ENCODE results near the gene VANGL1. TPM values are rescaled to one million over a fixed set of nuclear protein-coding genes. Genes with fewer than 3 reads are reported as not detected.

VANGL1 gene
- total and polyA plus RNA-seq, 2 of the 8 experiments (the other 6 are each of a cell fraction or from before 2014, with no cell fraction given), result 9.4 to 13.4 TPM

- H3K4me3 ChIP-seq (ENCODE audit: extremely low read depth in 1 of 4, insufficient read depth in 2 of 4, low read depth in 3 of 4, low read length in 4 of 4), result no peak overlapping the region
- no peaks in the 10 kb centered on the region for H4K20me1 ChIP-seq (replicated peaks in 1 of 2; ENCODE audit: control insufficient read depth in 1 of 2, insufficient read depth in 2 of 2, low read length in 2 of 2)
- ChIA-PET POLR2A (ENCODE audit: partially characterized antibody) (interaction anchor here (0.7 kb wide), 1 partner anchor 54 kb away, joined by 3 read pairs; no protein-coding TSS in a partner anchor), CTCF (ENCODE audit: partially characterized antibody) (interaction anchor here (0.6 to 18.6 kb wide), 27 partner anchors 9 to 395 kb away, joined by 3 to 370 read pairs (median 5); partner anchors contain the start of gene CASQ2)
- H3K9ac ChIP-seq (replicated peaks in 1 of 4; ENCODE audit: extremely low read depth in 1 of 4, low read depth in 3 of 4, low read length in 3 of 4), result no peak overlapping the region
- no peaks in the 10 kb centered on the region for H3K23me2 ChIP-seq (ENCODE audit: low read depth, low read length)
- no peak overlapping the region for H2BK12ac ChIP-seq (ENCODE audit: low read depth, low read length)
- H3K18ac ChIP-seq (ENCODE audit: extremely low read depth, low read length), result no peak overlapping the region
- no peaks in the 10 kb centered on the region for H3K36me3 ChIP-seq (ENCODE audit: control insufficient read depth in 2 of 4, insufficient read depth in 4 of 4, low read length in 3 of 4)
- no peak overlapping the region for H3K4ac ChIP-seq (replicated peaks; ENCODE audit: insufficient read length, low read depth, low read length)
- H3K4me1 ChIP-seq (replicated peaks in 1 of 4; ENCODE audit: control insufficient read depth in 3 of 4, insufficient read depth in 4 of 4, low read length in 3 of 4), result peaks cover 0 to 4% (median 0%) of the 10 kb centered on the region in 4 experiments; a peak in 3 of 7 replicates
- no peaks in the 10 kb centered on the region for H3K79me1 ChIP-seq (ENCODE audit: low read depth, low read length)
- H3K56ac ChIP-seq (replicated peaks; ENCODE audit: insufficient read length, low read depth, low read length), result no peak overlapping the region
- H3K9me3 ChIP-seq (ENCODE audit: insufficient read depth in 2 of 2, low read depth in 1 of 2, low read length in 1 of 2), result no peaks in the 10 kb centered on the region
- no peak overlapping the region for H2AFZ ChIP-seq (ENCODE audit: low read length)
- no peak overlapping the region for H3K4me2 ChIP-seq (ENCODE audit: insufficient read depth in 1 of 2, low read depth in 2 of 2, low read length in 2 of 2)
- no peak overlapping the region for H4K5ac ChIP-seq (ENCODE audit: insufficient read length, low read depth, low read length)
- no peaks in the 10 kb centered on the region for H3K27me3 ChIP-seq (replicated peaks in 1 of 4; ENCODE audit: control insufficient read depth in 3 of 4, extremely low read depth in 1 of 4, insufficient read depth in 3 of 4, low read length in 3 of 4)
- H3K79me2 ChIP-seq (ENCODE audit: control insufficient read depth in 1 of 2, insufficient read depth in 2 of 2, low read length in 2 of 2), result no peaks in the 10 kb centered on the region
- 56% methylated on average over 5 of the region's 5 CpGs; no CpG with 5 or more reads in 1 of the 2 experiments for WGBS, 2 experiments (ENCODE audit: extremely low coverage in 1 of 2, insufficient coverage in 1 of 2, insufficient read length in 1 of 2, insufficient replicate concordance in 2 of 2, low coverage in 1 of 2, low lambda C conversion rate in 2 of 2, missing lambda C conversion rate in 1 of 2)
- H4K8ac ChIP-seq (ENCODE audit: extremely low read depth, insufficient read depth, low read length), result no peak overlapping the region
- no peak overlapping the region for H3K14ac ChIP-seq (ENCODE audit: insufficient read length)
- no peak overlapping the region for H2BK120ac ChIP-seq (replicated peaks; ENCODE audit: low read depth, low read length)
- TF ChIP-seq CTCF (IDR thresholded peaks at IDR 0.05; ENCODE audit: control extremely low read depth in 1 of 3, insufficient read depth in 1 of 3, low read depth in 1 of 3, low read length in 3 of 3) (peak; percentile 35 to 83 (median 68)), MAX (IDR thresholded peaks at IDR 0.05) (peak; percentile 49; the same call in 1 of the 2 replicates), POU5F1 (IDR thresholded peaks at IDR 0.05; ENCODE audit: low read depth, low read length) (no peak), E2F6 (IDR thresholded peaks at IDR 0.05) (peak; percentile 59; the same call in 1 of the 2 replicates), RAD21 (IDR thresholded peaks at IDR 0.05 in 1 of 2, conservative IDR thresholded peaks at IDR 0.05 in 1 of 2; ENCODE audit: low read depth in 2 of 2, low read length in 2 of 2) (peak; percentile 85 to 92)
- H3K23ac ChIP-seq (ENCODE audit: insufficient read length), result no peak overlapping the region
- H2BK5ac ChIP-seq (ENCODE audit: low read depth, low read length), result no peak overlapping the region
- DNase-seq (ENCODE audit: low read depth in 1 of 2, low spot score in 2 of 2) (peak in 1 of 2 experiments; percentile 81), FAIRE-seq (no peak)
- H4K91ac ChIP-seq (replicated peaks; ENCODE audit: insufficient read length, low read length), result no peak overlapping the region
- H2BK15ac ChIP-seq (ENCODE audit: low read length), result no peak overlapping the region
- H2AK5ac ChIP-seq (ENCODE audit: low read depth, low read length), result no peak overlapping the region
- no peak overlapping the region for H3K27ac ChIP-seq (ENCODE audit: low read depth, low read length)
- no peak overlapping the region for H2BK20ac ChIP-seq (ENCODE audit: low read length)
Measured at GRCh38 chr1:115717541-115717940, 75.8 kb downstream of the VANGL1 start.

Data from H1 (cell line).